Transverse colon (tissue), 4 donors: Measurements from ENCODE around the gene FCER2. TPM values are rescaled to one million over a fixed set of nuclear protein-coding genes. Genes with fewer than 3 reads are reported as not detected.

Experiments used
- DNase-seq: peaks from one replicate; pipeline ENCODE4 v3.0.0-alpha.2; 2019
- H3K27ac ChIP-seq, 4 donors: fragments of 200-600 bp; sonication (generic); 2 replicates each; pipeline ENCODE4 v1.5.1; 2016 to 2018; ENCODE audit warnings: inconsistent platforms in 4 of 4
- H3K27me3 ChIP-seq: fragments of 200-600 bp; sonication (generic); 2 replicates; pipeline ENCODE4 v1.5.1; 2017; ENCODE audit warnings: inconsistent platforms
- H3K36me3 ChIP-seq, 4 donors: fragments of 200-600 bp; sonication (generic); 2 replicates each; pipeline ENCODE4 v1.5.1; 2017 to 2019; ENCODE audit warnings: inconsistent platforms in 4 of 4
- H3K4me1 ChIP-seq, 4 donors: fragments of 200-600 bp; sonication (generic); 2 replicates each; pipeline ENCODE4 v1.5.1; 2017 to 2020; ENCODE audit warnings: inconsistent platforms in 4 of 4
- H3K4me3 ChIP-seq, 4 donors: fragments of 200-600 bp; sonication (generic); 1 replicate in 1 of 4; 2 replicates in 3 of 4; pipeline versions ENCODE4 v1.5.1 to v1.6.1; 2017 to 2019; ENCODE audit warnings: inconsistent platforms in 4 of 4
- H3K9me3 ChIP-seq, 2 donors: fragments of 200-600 bp; sonication (generic); 2 replicates each; pipeline ENCODE4 v1.5.1; 2017 to 2019; ENCODE audit warnings: inconsistent platforms in 2 of 2
- CTCF ChIP-seq, 5 experiments: fragments of 200-600 bp in 3 of 5; fragments of 450-650 bp in 2 of 5; sonication (generic) in 3 of 5; IDR thresholded peaks; 1 replicate in 2 of 5; 2 replicates in 3 of 5; pipeline ENCODE4 v1.5.1; 2016 to 2017; ENCODE audit warnings: antibody characterized with exemption in 5 of 5, inconsistent platforms in 3 of 5, mild to moderate bottlenecking in 2 of 5, moderate library complexity in 1 of 5
- EP300 ChIP-seq: sonication (generic); formaldehyde crosslinking; IDR thresholded peaks from one replicate; pipeline ENCODE4 v1.6.1; 2017; ENCODE audit warnings: antibody characterized with exemption, low read depth
- POLR2A ChIP-seq: fragments of 450-650 bp; IDR thresholded peaks from one replicate; pipeline ENCODE4 v1.6.1; 2016; ENCODE audit warnings: antibody characterized with exemption, mild to moderate bottlenecking, moderate library complexity
- POLR2AphosphoS5 ChIP-seq, 3 donors: sonication (generic); formaldehyde crosslinking; IDR thresholded peaks; one replicate each; pipeline ENCODE4 v1.6.1; 2016; ENCODE audit warnings: antibody characterized with exemption in 3 of 3
- WGBS, 2 donors: methylation state at CpG; one replicate each; pipeline ENCODE4 v1.1.5; 2018; ENCODE audit warnings: low coverage in 1 of 2; 5-methylcytosine and 5-hydroxymethylcytosine counted together
- in situ Hi-C, 4 donors: fragments of 200-750 bp; cut with MboI; loops; one replicate each; pipeline versions ENCODE4 v1.15.0 to v1.15.1; 2017; ENCODE audit warnings: low sequenced_read_pairs in 3 of 4, low pct_ligation_motif_present in 1 of 4, low pct_unique_long_range_greater_than_20kb in 1 of 4
- intact Hi-C: fragments of 100-400 bp; cut with DNase I; formaldehyde crosslinking; loops from one replicate; pipeline ENCODE4 v1.15.1; 2023; ENCODE audit warnings: low total_unique reads
- total RNA-seq, 4 donors: library from RNA; depleted of rRNA; stranded (reverse); fragments of >200 nt; gene quantifications; one replicate each; pipeline ENCODE4 v1.1.0, GENCODE V29; 2016

The FCER2 gene
- total RNA-seq, 4 donors from 2014 or later = 0.27 to 10.1 (median 4.3) TPM; not detected in 1

GRCh38 chr19:7743425-7743841 is 41.5 kb upstream of the FCER2 start:
- Histone ChIP-seq H3K9me3 (no peaks in the 10 kb centered on the region), H3K27ac (no peak overlapping the region), H3K4me3 (no peak overlapping the region), H3K4me1 (no peaks in the 10 kb centered on the region), H3K36me3 (no peaks in the 10 kb centered on the region), H3K27me3 (peaks cover 13% of the 10 kb centered on the region)
- in situ Hi-C loops (no loop called here), intact Hi-C loops (no loop called here)
- 51% methylated on average over 2 of the region's 2 CpGs; no CpG with 5 or more reads in 1 of the 2 donors for WGBS, 2 donors
- no peak for DNase-seq
- no peak for TF ChIP-seq POLR2A
- no peak for TF ChIP-seq EP300
- TF ChIP-seq POLR2AphosphoS5 (IDR thresholded peaks at IDR 0.05) = no peak
- TF ChIP-seq CTCF (IDR thresholded peaks at IDR 0.05) = no peak

GRCh38 chr19:7742991-7743390 is 41.1 kb upstream of the FCER2 start:
- TF ChIP-seq POLR2AphosphoS5 (IDR thresholded peaks at IDR 0.05) = no peak
- no peak for TF ChIP-seq CTCF (IDR thresholded peaks at IDR 0.05)
- no peak for TF ChIP-seq EP300
- Histone ChIP-seq H3K4me3 (no peak overlapping the region), H3K36me3 (no peaks in the 10 kb centered on the region), H3K27ac (no peak overlapping the region), H3K9me3 (no peaks in the 10 kb centered on the region), H3K4me1 (no peaks in the 10 kb centered on the region), H3K27me3 (peaks cover 8% of the 10 kb centered on the region)
- WGBS, 2 donors = 69 to 79% methylated on average over 5 to 11 of the region's 11 CpGs
- in situ Hi-C loops = no loop called here
- intact Hi-C loops = no loop called here
- DNase-seq = no peak

DNA sequence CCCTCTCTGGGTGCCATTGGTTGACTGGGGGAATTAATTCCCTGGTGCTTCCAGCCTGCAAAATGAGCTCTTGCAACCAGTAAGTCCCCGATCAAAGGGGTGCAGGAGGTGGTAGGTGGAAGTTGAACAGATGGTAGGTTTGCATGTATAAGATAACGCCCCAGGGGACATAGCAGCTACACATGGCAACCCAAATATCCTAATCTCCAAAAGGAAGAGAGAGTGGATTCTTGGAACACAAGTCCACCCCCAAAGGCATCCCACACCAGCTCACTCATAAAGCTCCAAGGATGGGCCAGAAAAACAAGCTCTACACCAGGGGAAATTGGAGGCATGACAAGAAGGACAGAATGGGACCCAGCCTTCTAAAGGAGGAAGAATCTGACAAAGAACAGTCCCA is 40.6 kb upstream of the FCER2 start:
- WGBS, 2 donors = 69 to 100% methylated on average over 1 to 2 of the region's 2 CpGs
- intact Hi-C loops = no loop called here

GRCh38 chr19:7740682-7741054 is 38.7 kb upstream of the FCER2 start:
- in situ Hi-C loops (no loop called here), intact Hi-C loops (no loop called here)
- Histone ChIP-seq H3K27ac (peak overlapping the region in 3 of 4 donors; percentile 14 to 25 (median 20)), H3K4me1 (no peaks in the 10 kb centered on the region), H3K4me3 (no peak overlapping the region), H3K36me3 (no peaks in the 10 kb centered on the region), H3K27me3 (no peaks in the 10 kb centered on the region), H3K9me3 (no peaks in the 10 kb centered on the region)
- DNase-seq = no peak
- 75 to 78% methylated on average over 5 to 6 of the region's 6 CpGs for WGBS, 2 donors
- TF ChIP-seq POLR2AphosphoS5 (IDR thresholded peaks at IDR 0.05) = no peak
- no peak for TF ChIP-seq POLR2A
- no peak for TF ChIP-seq CTCF (IDR thresholded peaks at IDR 0.05)
- TF ChIP-seq EP300 = no peak

More for the DNA sequence above, 40.6 kb upstream of the FCER2 start:
- Histone ChIP-seq H3K36me3 (no peaks in the 10 kb centered on the region), H3K27me3 (peaks cover 8% of the 10 kb centered on the region), H3K4me3 (no peak overlapping the region), H3K27ac (no peak overlapping the region), H3K9me3 (no peaks in the 10 kb centered on the region), H3K4me1 (no peaks in the 10 kb centered on the region)
- TF ChIP-seq CTCF (IDR thresholded peaks at IDR 0.05) (no peak), POLR2AphosphoS5 (IDR thresholded peaks at IDR 0.05) (no peak), POLR2A (no peak)
- no peak for DNase-seq
- in situ Hi-C loops = no loop called here
